SHP77 (cell line): ENCODE data around the gene ADORA2A.
"Not testable (repeated sequence)": the region's sequence is repeated elsewhere in the genome, so short reads cannot be mapped to it uniquely, and the experiment has no call there.

Experiments used
- DNase-seq, 2 experiments: peaks; one replicate each; lab custom pipeline; 2025; lab: John Stamatoyannopoulos, UW

The ADORA2A gene

DNA sequence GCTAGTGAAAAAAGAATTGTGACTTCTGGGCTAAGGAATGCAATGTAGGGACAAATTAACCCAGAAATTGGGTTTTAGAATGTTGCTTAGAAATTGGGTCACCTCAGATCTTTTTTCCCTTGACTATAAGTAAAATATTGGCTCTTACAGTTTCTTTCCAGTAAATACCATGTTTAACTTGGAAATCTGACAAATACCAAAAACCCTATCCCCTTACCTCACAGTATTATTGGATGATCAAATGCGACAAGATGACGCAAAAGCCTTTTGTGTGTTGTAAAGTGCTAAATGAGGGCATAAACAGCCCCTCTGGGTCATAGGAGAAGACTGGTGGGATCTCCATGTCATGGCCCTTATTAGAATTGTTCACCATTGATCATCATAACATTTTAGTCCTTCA, 61.6 kb downstream of the ADORA2A start:
- no peak for DNase-seq

DNA sequence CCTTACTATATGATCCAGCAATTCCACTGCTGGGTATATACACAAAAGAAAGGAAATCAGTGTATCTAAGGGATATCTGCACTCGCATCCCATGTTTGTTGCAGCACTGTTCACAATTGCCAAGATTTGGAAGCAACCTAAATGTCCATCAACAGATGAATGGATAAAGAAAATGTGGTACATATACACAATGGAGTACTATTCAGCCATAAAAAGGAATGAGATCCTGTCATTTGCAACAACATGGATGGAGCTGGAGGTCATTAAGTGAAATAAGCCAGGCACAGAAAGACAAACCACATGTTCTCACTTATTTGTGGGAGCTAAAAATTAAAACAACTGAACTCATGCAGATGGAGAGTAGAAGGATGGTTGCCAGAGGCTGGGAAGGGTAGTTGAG, 62.0 kb downstream of the ADORA2A start:
- not testable (repeated sequence) for DNase-seq
